Upper lobe of left lung (tissue), 4 donors: ENCODE data around the gene ZNF845.

ENCODE experiments used
- POLR2A ChIP-seq, 4 donors: fragments of 450-650 bp; IDR thresholded peaks; one replicate each; pipeline ENCODE4 v1.5.1; 2016 to 2017; ENCODE audit warnings: antibody characterized with exemption in 4 of 4, mild to moderate bottlenecking in 2 of 4
- TF ChIP-seq, protein P1 (sequence below), 6 experiments: fragments of 450-650 bp in 4 of 6; fragments of 200-600 bp in 2 of 6; sonication (generic) in 2 of 6; IDR thresholded peaks; one replicate each; pipeline ENCODE4 v1.5.1; 2016 to 2019; ENCODE audit warnings: antibody characterized with exemption in 6 of 6

DNA sequence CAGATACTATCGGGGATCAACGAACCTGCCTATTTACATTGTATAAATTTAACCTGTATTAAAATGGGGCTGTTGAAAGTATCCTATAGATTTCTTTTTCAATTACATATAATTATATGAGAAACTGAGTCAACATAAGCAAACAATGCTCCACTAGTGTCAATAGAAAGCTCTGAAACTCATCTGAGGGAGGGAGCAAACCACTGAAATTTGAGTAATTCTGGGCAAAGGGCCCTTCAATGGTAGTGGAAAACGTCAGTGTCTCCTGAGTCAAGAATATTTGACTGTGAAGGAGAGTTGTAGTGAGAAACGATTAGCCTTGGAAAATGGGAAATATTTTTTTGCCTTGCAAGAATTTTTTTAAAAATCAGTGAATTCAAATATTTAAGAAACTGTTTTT is 48.5 kb upstream of the ZNF845 start:
- no peak for TF ChIP-seq POLR2A (IDR thresholded peaks at IDR 0.05)
- TF ChIP-seq, protein P1, sequence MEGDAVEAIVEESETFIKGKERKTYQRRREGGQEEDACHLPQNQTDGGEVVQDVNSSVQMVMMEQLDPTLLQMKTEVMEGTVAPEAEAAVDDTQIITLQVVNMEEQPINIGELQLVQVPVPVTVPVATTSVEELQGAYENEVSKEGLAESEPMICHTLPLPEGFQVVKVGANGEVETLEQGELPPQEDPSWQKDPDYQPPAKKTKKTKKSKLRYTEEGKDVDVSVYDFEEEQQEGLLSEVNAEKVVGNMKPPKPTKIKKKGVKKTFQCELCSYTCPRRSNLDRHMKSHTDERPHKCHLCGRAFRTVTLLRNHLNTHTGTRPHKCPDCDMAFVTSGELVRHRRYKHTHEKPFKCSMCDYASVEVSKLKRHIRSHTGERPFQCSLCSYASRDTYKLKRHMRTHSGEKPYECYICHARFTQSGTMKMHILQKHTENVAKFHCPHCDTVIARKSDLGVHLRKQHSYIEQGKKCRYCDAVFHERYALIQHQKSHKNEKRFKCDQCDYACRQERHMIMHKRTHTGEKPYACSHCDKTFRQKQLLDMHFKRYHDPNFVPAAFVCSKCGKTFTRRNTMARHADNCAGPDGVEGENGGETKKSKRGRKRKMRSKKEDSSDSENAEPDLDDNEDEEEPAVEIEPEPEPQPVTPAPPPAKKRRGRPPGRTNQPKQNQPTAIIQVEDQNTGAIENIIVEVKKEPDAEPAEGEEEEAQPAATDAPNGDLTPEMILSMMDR (IDR thresholded peaks at IDR 0.05), result no peak
